Stimulated activated CD8-positive, alpha-beta memory T cell treated with anti-CD3 and anti-CD28 coated beads, Interleukin-12 subunit alpha, Interleukin-12 subunit beta, amount 100 ng/mL, for 24 hours (primary cell): Measurements from ENCODE around the gene PKN1.
"Not testable (repeated sequence)": the region's sequence is repeated elsewhere in the genome, so short reads cannot be mapped to it uniquely, and the experiment has no call there.

ENCODE experiments used
- DNase-seq: peaks from one replicate; pipeline ENCODE4 v3.0.0-alpha.2; 2020; ENCODE audit errors: extremely low read depth

Gene PKN1

GRCh38 chr19:14430712-14431111, 2.4 kb upstream of the PKN1 start:
- DNase-seq, result no peak

GRCh38 chr19:14433554-14434501, 722 bp downstream of the PKN1 start:
- no peak for DNase-seq

GRCh38 chr19:14434543-14435319, 1.6 kb downstream of the PKN1 start:
- no peak for DNase-seq

GRCh38 chr19:14435320-14436050, 2.4 kb downstream of the PKN1 start:
- DNase-seq, result no peak

- no peak for DNase-seq
Observed at GRCh38 chr19:14437578-14438140, 4.6 kb downstream of the PKN1 start.

- no peak for DNase-seq
Observed at GRCh38 chr19:14439014-14439413, 5.9 kb downstream of the PKN1 start.

- peak; percentile 52 for DNase-seq
Observed at GRCh38 chr19:14440049-14440448, 6.9 kb downstream of the PKN1 start.

GRCh38 chr19:14441041-14441938, 8.2 kb downstream of the PKN1 start:
- no peak for DNase-seq

GRCh38 chr19:14442891-14443631, 10.0 kb downstream of the PKN1 start:
- DNase-seq, result no peak

GRCh38 chr19:14443632-14444216, 10.6 kb downstream of the PKN1 start:
- DNase-seq, result no peak

- no peak for DNase-seq
Observed at GRCh38 chr19:14446336-14447036, 13.4 kb downstream of the PKN1 start.

- DNase-seq, result no peak
Observed at GRCh38 chr19:14449321-14449720, 16.2 kb downstream of the PKN1 start.

- peak; percentile 52 for DNase-seq
Observed at GRCh38 chr19:14450168-14450874, 17.2 kb downstream of the PKN1 start.

- DNase-seq, result no peak
Observed at GRCh38 chr19:14450876-14451275, 17.8 kb downstream of the PKN1 start.

- not testable (repeated sequence) for DNase-seq
Observed at GRCh38 chr19:14452303-14452702, 19.2 kb downstream of the PKN1 start.

GRCh38 chr19:14459703-14460102, 26.6 kb downstream of the PKN1 start:
- DNase-seq, result no peak

- DNase-seq, result no peak
Observed at GRCh38 chr19:14460935-14461334, 27.8 kb downstream of the PKN1 start.

- DNase-seq, result not testable (repeated sequence)
Observed at GRCh38 chr19:14462401-14462800, 29.3 kb downstream of the PKN1 start.
